GM12864 (cell line): ENCODE measurements around the gene CD3G.

ENCODE experiments used
- DNase-seq: peaks from one replicate; pipeline ENCODE4 v3.0.0-alpha.2; 2011; ENCODE audit warnings: low read depth
- H3K4me3 ChIP-seq: 2 replicates; pipeline ENCODE4 v1.5.1; 2011; ENCODE audit warnings: mild to moderate bottlenecking, low read depth, low read length, control low read depth
- TF ChIP-seq, protein P1 (sequence below): IDR thresholded peaks from 2 replicates; pipeline ENCODE4 v1.5.1; 2011; ENCODE audit warnings: low read depth, mild to moderate bottlenecking, moderate library complexity, low read length, control low read depth, inconsistent platforms; ENCODE audit errors: missing control alignments

The CD3G gene

DNA sequence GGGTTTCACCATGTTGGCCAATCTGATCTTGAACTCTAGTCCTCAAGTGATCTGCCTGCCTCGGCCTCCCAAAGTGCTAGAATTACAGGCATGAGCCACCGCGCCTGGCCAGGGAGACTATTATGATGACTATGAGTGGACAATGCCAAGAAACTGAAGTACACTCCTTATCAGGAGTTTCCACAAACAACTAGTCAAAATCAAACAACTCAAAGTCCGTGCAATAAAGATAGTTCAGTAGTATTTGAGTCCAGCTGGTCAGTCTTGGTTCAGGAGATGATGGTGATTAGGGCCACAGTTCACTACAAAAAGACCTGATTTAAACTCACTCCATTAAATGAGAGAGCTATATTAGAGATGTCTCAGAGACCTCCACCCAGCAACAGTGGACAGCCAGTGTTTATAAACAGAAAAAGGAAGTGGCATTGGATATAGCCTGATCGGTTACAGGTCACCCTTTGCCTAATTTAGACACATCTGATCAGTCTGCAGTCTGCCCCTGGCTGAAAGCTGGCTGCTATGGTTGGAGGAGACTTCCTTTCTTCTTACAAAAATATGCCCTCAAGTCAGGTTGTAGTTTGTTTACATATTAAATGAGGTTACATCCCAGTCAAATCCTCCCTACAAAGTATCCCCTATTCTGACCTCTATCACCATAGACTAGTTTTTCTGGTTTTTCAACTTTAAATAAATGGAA lies 22.6 kb upstream of the CD3G start:
- TF ChIP-seq, protein P1, sequence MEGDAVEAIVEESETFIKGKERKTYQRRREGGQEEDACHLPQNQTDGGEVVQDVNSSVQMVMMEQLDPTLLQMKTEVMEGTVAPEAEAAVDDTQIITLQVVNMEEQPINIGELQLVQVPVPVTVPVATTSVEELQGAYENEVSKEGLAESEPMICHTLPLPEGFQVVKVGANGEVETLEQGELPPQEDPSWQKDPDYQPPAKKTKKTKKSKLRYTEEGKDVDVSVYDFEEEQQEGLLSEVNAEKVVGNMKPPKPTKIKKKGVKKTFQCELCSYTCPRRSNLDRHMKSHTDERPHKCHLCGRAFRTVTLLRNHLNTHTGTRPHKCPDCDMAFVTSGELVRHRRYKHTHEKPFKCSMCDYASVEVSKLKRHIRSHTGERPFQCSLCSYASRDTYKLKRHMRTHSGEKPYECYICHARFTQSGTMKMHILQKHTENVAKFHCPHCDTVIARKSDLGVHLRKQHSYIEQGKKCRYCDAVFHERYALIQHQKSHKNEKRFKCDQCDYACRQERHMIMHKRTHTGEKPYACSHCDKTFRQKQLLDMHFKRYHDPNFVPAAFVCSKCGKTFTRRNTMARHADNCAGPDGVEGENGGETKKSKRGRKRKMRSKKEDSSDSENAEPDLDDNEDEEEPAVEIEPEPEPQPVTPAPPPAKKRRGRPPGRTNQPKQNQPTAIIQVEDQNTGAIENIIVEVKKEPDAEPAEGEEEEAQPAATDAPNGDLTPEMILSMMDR, result no peak
- DNase-seq, result no peak
- no peak overlapping the region for H3K4me3 ChIP-seq

DNA sequence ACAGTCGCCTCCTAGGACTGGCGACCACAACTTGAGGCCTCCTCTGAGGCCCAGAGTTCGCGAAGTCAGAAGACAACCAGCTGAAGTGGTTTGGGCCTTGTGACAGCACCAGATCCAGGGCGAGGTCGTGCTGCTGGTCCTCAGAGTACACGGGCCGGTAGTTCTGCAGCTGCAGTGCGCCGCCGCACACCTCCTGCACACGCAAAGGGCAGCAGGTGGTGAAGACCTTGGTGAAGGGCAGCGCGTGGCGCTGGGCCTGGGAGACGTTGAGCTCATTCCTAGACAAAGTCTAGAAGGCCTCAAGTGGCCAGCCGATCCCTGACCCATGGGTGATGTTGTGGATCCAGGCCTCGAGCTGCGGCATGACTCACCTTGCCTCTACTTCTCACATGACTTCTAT lies 21.4 kb upstream of the CD3G start:
- no peak overlapping the region for H3K4me3 ChIP-seq
- TF ChIP-seq, protein P1, result no peak
- no peak for DNase-seq

DNA sequence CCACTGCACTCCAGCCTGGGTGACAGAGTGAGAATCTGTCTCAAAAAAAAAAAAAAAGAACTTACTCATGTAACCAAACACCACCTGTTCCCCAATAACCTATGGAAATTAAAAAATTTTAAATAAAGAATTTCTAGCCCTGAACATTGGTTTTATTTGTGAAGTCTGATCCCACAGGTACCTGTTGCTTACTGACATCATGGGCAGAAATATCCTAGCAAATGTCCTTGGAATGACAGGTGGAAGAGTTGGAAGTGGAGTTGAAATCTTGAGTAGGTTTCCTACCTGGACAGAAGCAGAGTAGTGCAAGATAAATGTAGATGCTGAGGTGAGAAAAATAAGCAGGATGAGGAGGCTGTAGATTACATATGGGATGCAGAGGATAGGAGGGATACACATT lies 18.9 kb upstream of the CD3G start:
- no peak for DNase-seq
- TF ChIP-seq, protein P1, result no peak
- H3K4me3 ChIP-seq, result no peak overlapping the region

DNA sequence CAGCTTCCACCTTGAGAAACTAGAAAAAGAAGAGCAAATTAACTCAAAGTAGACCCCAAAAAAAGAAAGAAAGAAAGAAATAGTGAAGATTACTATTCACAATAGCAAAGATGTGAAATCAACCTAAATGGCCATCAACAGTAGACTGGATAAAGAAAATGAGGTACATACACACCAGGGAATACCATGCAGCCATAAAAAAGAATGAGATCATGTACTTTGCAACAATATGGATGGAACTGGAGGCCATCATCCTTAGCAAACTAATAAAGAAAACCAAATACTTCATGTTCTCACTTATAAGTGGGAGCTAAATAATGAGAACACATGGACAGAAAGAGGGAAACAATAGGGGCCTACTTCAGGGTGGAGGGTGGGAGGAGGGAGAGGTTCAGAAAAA lies 15.4 kb upstream of the CD3G start:
- no peak overlapping the region for H3K4me3 ChIP-seq
- DNase-seq, result no peak
- TF ChIP-seq, protein P1, result no peak

DNA sequence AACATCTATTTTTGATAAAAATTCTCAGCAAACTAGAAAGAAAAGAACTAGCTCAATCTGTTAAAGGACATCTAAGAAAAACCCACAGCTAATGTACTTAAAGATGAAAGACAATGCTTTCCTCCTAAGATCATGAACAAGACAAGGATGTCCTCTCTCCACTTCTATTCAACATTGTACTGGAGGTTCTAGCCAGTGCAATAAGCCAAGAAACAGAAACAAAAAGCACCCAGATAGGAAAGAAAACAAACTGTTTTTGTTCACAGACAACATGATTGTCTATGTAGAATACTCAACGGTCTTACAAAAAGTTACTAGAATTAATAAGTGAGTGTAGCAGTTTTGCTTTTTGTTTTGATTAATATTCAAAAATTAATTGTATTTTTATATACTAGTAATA lies 9.4 kb upstream of the CD3G start:
- no peak for DNase-seq
- TF ChIP-seq, protein P1, result no peak
- H3K4me3 ChIP-seq, result no peak overlapping the region

DNA sequence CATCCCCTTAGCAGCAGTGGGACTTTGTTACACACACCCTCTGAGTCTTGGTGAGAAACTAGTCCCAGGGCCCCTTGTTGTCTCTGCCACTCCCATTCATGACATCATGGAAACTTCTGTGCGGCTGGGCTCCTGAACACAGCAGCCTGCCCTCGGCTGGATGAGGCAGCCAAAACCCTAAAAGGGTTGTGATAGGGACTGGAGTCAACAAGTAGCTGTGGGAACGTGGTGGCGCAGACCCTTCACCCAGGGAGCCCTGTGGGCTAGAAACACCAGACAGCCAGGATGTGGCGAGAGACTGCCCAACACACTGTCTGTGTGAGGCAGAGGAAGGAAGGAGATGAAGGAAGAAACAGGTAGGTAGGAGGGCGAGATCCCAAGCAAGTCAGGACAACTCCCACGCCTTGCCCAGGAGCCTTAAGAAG lies 5.5 kb upstream of the CD3G start:
- no peak overlapping the region for H3K4me3 ChIP-seq
- peak; percentile 34 for DNase-seq

More for the DNA sequence above, 5.5 kb upstream of the CD3G start:
- TF ChIP-seq, protein P1, result no peak
